LNCaP clone FGC (cell line): Measurements from ENCODE around the gene WDHD1.
"Not testable (repeated sequence)": the region's sequence is repeated elsewhere in the genome, so short reads cannot be mapped to it uniquely, and the experiment has no call there.

Experiments used
- DNase-seq: peaks from one replicate; pipeline ENCODE4 v3.0.0-alpha.2; 2011; ENCODE audit warnings: low read depth
- H3K4me3 ChIP-seq: 2 replicates; pipeline ENCODE4 v1.5.1; 2011; ENCODE audit warnings: mild to moderate bottlenecking, low read depth, low read length, control low read depth
- CTCF ChIP-seq: IDR thresholded peaks from 2 replicates; pipeline ENCODE4 v1.5.1; 2012; ENCODE audit warnings: mild to moderate bottlenecking; ENCODE audit not compliant: control insufficient read depth, insufficient read depth; ENCODE audit errors: extremely low read depth

The WDHD1 gene

DNA sequence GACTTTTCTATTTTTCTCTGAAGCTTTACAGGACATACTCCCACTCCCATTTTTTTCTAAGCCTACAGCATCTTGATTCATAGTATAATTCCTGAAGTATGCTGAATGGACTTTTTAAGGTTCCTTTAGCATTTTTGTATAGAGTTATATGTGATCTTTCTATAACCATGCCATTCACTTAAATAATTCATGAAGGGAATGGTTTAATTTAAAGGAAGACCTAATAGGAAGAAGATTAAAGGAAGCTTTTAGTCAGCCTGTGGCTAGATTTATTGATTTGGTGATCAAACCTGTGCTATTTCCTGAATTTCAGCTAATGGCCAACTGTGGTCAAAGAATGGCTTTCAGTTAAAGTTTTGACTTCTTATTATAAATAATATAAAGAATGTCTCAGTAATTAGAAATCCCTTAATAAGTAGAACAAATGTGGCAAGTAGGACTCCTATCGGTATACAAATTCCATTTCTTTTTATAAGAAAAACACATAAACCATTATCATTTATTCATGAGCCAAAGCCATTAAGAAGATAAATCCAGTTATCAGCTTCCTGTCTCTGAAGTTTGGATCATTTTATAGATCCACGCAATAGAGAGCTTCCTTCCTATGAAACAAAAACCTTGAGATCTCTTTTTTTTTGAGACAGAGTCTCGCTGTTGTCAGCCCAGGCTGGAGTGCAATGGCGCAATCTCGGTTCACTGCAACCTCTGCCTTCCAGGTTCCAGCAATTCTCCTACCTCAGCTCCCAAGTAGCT, 20.6 kb upstream of the WDHD1 start:
- no peak for DNase-seq
- no peak overlapping the region for H3K4me3 ChIP-seq
- TF ChIP-seq CTCF, result no peak

- DNase-seq, result no peak
- TF ChIP-seq CTCF, result no peak
- no peak overlapping the region for H3K4me3 ChIP-seq
These were observed 18.2 kb upstream of the WDHD1 start for GRCh38 chr14:55045087-55045486.

- H3K4me3 ChIP-seq, result no peak overlapping the region
- DNase-seq, result no peak
- no peak for TF ChIP-seq CTCF
These were observed 16.6 kb upstream of the WDHD1 start for GRCh38 chr14:55043528-55043927.

GRCh38 chr14:55038708-55039107, 11.8 kb upstream of the WDHD1 start:
- no peak for DNase-seq
- no peak overlapping the region for H3K4me3 ChIP-seq
- TF ChIP-seq CTCF, result no peak

DNA sequence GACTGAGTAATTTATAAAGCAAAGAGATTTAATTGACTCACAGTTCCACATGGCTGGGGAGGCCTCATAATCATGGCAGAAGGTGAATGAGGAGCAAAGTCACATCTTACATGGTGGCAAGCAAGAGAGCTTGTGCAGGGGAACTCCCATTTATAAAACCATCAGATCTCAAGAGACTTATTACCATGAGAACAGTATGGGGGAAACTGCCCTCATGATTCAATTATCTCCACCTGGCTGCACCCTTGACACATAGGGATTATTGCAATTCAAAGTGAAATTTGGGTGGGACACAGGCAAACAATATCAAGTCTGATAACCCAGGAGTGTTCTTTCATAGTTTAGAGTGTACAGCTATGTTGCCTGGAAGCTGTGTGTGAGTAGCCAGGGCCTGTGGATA, 11.1 kb upstream of the WDHD1 start:
- DNase-seq, H3K4me3 ChIP-seq: not testable (repeated sequence)

DNA sequence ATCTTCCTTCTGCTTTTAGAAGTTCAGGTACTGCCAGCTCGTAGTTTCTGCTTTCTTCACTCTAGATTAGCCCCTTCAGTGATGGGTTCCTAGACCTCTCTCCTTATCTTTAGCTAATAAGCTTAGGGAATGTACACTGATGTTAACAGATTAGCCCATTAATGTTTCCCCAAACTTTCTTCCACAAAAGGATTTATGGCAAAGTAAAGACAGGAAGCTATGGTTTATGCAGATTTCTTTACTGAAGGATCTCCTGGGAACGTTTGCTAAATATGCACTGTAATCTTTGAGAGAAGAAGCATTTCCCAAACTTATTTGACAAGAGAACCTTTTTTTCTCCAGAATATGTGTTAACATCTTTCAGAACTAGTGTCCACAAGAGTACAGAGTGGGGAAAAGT, 4.3 kb upstream of the WDHD1 start:
- no peak for TF ChIP-seq CTCF
- H3K4me3 ChIP-seq, result no peak overlapping the region
- DNase-seq, result no peak

DNA sequence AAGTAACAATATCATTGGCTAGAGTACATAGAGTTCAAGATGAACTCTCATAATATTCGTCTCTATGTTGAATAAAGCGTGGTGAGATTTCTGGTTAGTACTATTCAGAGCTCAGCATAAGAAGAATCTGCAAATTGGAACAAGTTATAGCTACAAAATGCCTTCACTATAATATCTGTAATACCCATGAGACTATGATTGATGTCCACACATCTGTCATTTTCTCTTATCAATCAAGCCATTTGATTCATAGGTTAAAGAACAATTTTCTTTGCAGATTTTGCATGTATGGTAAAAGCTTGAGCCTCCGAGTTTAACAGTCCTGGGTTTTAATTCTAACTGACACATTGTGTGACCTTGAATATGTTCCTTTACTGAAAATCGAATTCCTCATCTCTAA, 1.6 kb upstream of the WDHD1 start:
- TF ChIP-seq CTCF, result no peak
- DNase-seq, result no peak
- peak overlapping the region; percentile 88 for H3K4me3 ChIP-seq
